Measurements from ENCODE around the gene CLK4. TPM values are rescaled to one million over a fixed set of nuclear protein-coding genes. Genes with fewer than 3 reads are reported as not detected.

Gene CLK4
- 10 to 100 TPM; 15.5 to 27.0 (median 24.0) TPM for total RNA-seq
- 15.5 TPM for polyA plus RNA-seq
- long read RNA-seq, donor 1, transcript CLK4-201 (13 exons, 2,568 nt) = major isoform, 13 of 34 reads
- long read RNA-seq, donor 1, partial matches to known transcripts = 0 of 34 reads
- long read RNA-seq, donor 1, other reads (novel, unspliced or antisense) = 16 of 34 reads
- long read RNA-seq, donor 2, transcript CLK4-201 (13 exons, 2,568 nt) = major isoform, 6 of 10 reads
- long read RNA-seq, donor 2, partial matches to known transcripts = 0 of 10 reads
- long read RNA-seq, donor 2, other reads (novel, unspliced or antisense) = 1 of 10 reads
- long read RNA-seq, donor 3, transcript CLK4-201 (13 exons, 2,568 nt) = major isoform, 12 of 56 reads
- long read RNA-seq, donor 3, transcript CLK4-208 (2 exons, 1,690 nt) = minor isoform, 5 of 56 reads
- long read RNA-seq, donor 3, partial matches to known transcripts = 4 of 56 reads
- long read RNA-seq, donor 3, other reads (novel, unspliced or antisense) = 31 of 56 reads
- long read RNA-seq, donor 4, transcript CLK4-201 (13 exons, 2,568 nt) = major isoform, 5 of 15 reads
- long read RNA-seq, donor 4, partial matches to known transcripts = 2 of 15 reads
- long read RNA-seq, donor 4, other reads (novel, unspliced or antisense) = 5 of 15 reads

GRCh38 chr5:178626484-178627258 lies at the start of gene CLK4:
TSS of gene CLK4 (minus strand) at chr5:178627050. CDS start at chr5:178623416, 3,634 bp downstream.
- peak; percentile 97 to 99 (median 99) for DNase-seq
- peak; percentile 97 to 98 for ATAC-seq
- no peaks in the 10 kb centered on the region for H3K9me3 ChIP-seq (ENCODE audit: control insufficient read depth, low read length)
- H3K27me3 ChIP-seq (ENCODE audit: control insufficient read depth, insufficient read depth) = no peaks in the 10 kb centered on the region
- under 1% methylated on average over 78 of the region's 79 CpGs for WGBS
- H3K4me3 ChIP-seq (ENCODE audit: low read length) = peak within 1 kb of the TSS; percentile 89
- peaks cover 2% of the 10 kb centered on the region for H3K4me1 ChIP-seq (ENCODE audit: control insufficient read depth, insufficient read depth, low read length)
- peak within 1 kb of the TSS; percentile 92 for H3K27ac ChIP-seq (ENCODE audit: low read length)
- intact Hi-C loops (cut with DNase I) = no loop called here

GRCh38 chr5:178675922-178676321 lies 49.1 kb upstream of the CLK4 start:
- Histone ChIP-seq H3K4me1 (ENCODE audit: control insufficient read depth, insufficient read depth, low read length) (no peaks in the 10 kb centered on the region), H3K27ac (ENCODE audit: low read length) (no peak overlapping the region), H3K4me3 (ENCODE audit: low read length) (no peak overlapping the region), H3K9me3 (ENCODE audit: control insufficient read depth, low read length) (no peaks in the 10 kb centered on the region), H3K27me3 (ENCODE audit: control insufficient read depth, insufficient read depth) (no peaks in the 10 kb centered on the region)
- ATAC-seq (no peak), DNase-seq (no peak)
- 84% methylated on average over 3 of the region's 3 CpGs for WGBS
- intact Hi-C loops (cut with DNase I) = no loop called here

DNA sequence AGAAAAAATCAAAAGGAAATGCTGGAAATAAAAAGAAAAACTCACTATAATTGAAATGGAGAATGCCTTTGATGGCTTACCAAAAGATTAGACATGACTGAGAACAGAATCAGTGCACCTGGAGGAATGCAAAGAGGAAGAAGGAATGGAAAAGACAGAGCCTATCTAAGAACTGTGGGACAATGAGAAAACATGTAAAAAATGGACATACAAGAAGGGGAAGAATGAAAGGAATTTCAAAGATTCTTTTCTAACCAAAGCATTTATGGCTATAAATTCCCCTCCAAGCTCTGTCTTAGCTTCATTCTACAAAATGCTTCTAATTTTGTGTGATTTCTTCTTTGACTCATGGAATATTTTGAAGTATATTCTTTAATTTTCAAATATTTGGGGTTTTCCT lies 47.5 kb upstream of the CLK4 start:
- intact Hi-C loops (cut with DNase I) = no loop called here
- DNase-seq = no peak
- no peak overlapping the region for H3K4me3 ChIP-seq (ENCODE audit: low read length)
- no peaks in the 10 kb centered on the region for H3K27me3 ChIP-seq (ENCODE audit: control insufficient read depth, insufficient read depth)
- H3K4me1 ChIP-seq (ENCODE audit: control insufficient read depth, insufficient read depth, low read length) = no peaks in the 10 kb centered on the region
- no peak overlapping the region for H3K27ac ChIP-seq (ENCODE audit: low read length)
- no peaks in the 10 kb centered on the region for H3K9me3 ChIP-seq (ENCODE audit: control insufficient read depth, low read length)
- no peak for ATAC-seq

DNA sequence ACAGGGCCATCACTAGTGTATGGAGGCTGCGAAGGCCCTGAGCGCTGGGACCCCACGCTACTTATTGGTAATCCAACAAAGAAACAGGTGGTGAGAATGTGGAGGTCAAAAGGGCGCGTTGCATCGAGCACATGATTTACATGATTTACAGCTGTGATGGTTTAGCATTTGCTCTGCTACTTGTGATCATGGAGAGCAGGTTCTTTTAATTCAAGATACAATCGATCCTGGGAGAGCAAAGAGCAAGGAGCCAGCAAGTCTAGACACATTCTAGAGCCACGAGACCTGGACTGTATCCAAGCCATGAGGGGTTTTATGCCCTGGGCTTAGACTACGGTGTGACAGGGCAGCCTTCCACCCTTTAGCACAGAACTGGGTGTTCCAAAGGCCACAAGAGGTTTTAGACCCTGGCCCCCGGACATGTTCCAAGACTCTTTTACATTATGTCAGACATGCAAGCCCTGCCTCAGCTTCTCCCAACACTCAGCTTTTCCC lies 47.0 kb upstream of the CLK4 start:
- 71% methylated on average over 10 of the region's 10 CpGs for WGBS
- Histone ChIP-seq H3K4me1 (ENCODE audit: control insufficient read depth, insufficient read depth, low read length) (no peaks in the 10 kb centered on the region), H3K4me3 (ENCODE audit: low read length) (no peak overlapping the region), H3K9me3 (ENCODE audit: control insufficient read depth, low read length) (no peaks in the 10 kb centered on the region), H3K27me3 (ENCODE audit: control insufficient read depth, insufficient read depth) (no peaks in the 10 kb centered on the region), H3K27ac (ENCODE audit: low read length) (no peak overlapping the region)
- ATAC-seq (no peak), DNase-seq (peak in 1 of 3 donors; percentile 42)
- intact Hi-C loops (cut with DNase I) = no loop called here

GRCh38 chr5:178672630-178673029 lies 45.8 kb upstream of the CLK4 start:
- H3K9me3 ChIP-seq (ENCODE audit: control insufficient read depth, low read length) = no peaks in the 10 kb centered on the region
- no peaks in the 10 kb centered on the region for H3K4me1 ChIP-seq (ENCODE audit: control insufficient read depth, insufficient read depth, low read length)
- no peak overlapping the region for H3K4me3 ChIP-seq (ENCODE audit: low read length)
- H3K27me3 ChIP-seq (ENCODE audit: control insufficient read depth, insufficient read depth) = no peaks in the 10 kb centered on the region
- intact Hi-C loops (cut with DNase I) = no loop called here
- 90% methylated on average over 4 of the region's 4 CpGs for WGBS
- DNase-seq (no peak), ATAC-seq (no peak)
- no peak overlapping the region for H3K27ac ChIP-seq (ENCODE audit: low read length)

GRCh38 chr5:178671602-178672144 lies 44.8 kb upstream of the CLK4 start:
- Histone ChIP-seq H3K4me3 (ENCODE audit: low read length) (no peak overlapping the region), H3K9me3 (ENCODE audit: control insufficient read depth, low read length) (no peaks in the 10 kb centered on the region), H3K27ac (ENCODE audit: low read length) (no peak overlapping the region), H3K27me3 (ENCODE audit: control insufficient read depth, insufficient read depth) (no peaks in the 10 kb centered on the region), H3K4me1 (ENCODE audit: control insufficient read depth, insufficient read depth, low read length) (no peaks in the 10 kb centered on the region)
- ATAC-seq (no peak), DNase-seq (no peak)
- intact Hi-C loops (cut with DNase I) = no loop called here
- WGBS = 61% methylated on average over 7 of the region's 7 CpGs

DNA sequence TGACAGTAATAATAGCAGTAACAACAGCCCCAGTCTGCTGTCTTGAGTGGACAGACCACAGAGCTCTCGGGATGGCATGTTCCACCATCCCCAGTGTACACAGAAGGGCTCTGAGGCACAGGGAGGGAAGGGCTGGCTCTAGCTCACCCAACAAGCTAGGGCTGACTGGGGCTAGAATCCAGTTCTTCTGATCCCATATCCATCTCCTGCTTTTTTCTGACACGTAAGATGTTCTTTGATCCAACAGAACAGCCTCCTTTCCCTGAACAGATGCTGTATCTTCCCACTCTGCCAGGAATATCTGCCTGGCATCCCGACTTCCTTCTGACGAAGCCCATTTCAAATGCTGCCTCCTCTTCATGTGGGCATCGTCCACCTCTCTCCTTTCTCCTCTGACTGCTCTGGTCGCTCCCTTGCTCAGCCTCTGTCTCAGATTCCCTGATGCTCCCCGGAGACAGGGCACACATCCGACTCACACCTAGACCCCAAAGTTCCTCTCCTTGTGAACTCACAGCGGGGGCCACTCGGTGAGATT lies 43.6 kb upstream of the CLK4 start:
- no peaks in the 10 kb centered on the region for H3K4me1 ChIP-seq (ENCODE audit: control insufficient read depth, insufficient read depth, low read length)
- no peak overlapping the region for H3K27ac ChIP-seq (ENCODE audit: low read length)
- 87% methylated on average over 10 of the region's 10 CpGs for WGBS
- no peak for ATAC-seq
- H3K4me3 ChIP-seq (ENCODE audit: low read length) = no peak overlapping the region
- no peaks in the 10 kb centered on the region for H3K9me3 ChIP-seq (ENCODE audit: control insufficient read depth, low read length)
- intact Hi-C loops (cut with DNase I) = no loop called here
- DNase-seq = no peak
- no peaks in the 10 kb centered on the region for H3K27me3 ChIP-seq (ENCODE audit: control insufficient read depth, insufficient read depth)

GRCh38 chr5:178668579-178668978 lies 41.7 kb upstream of the CLK4 start:
- Histone ChIP-seq H3K27me3 (ENCODE audit: control insufficient read depth, insufficient read depth) (no peaks in the 10 kb centered on the region), H3K4me1 (ENCODE audit: control insufficient read depth, insufficient read depth, low read length) (no peaks in the 10 kb centered on the region), H3K9me3 (ENCODE audit: control insufficient read depth, low read length) (no peaks in the 10 kb centered on the region), H3K4me3 (ENCODE audit: low read length) (no peak overlapping the region), H3K27ac (ENCODE audit: low read length) (no peak overlapping the region)
- 84% methylated on average over 7 of the region's 7 CpGs for WGBS
- no peak for DNase-seq
- ATAC-seq = no peak
- intact Hi-C loops (cut with DNase I) = no loop called here

- 42% methylated on average over 10 of the region's 10 CpGs for WGBS
- DNase-seq = no peak
- intact Hi-C loops (cut with DNase I) = no loop called here
- H3K9me3 ChIP-seq (ENCODE audit: control insufficient read depth, low read length) = no peaks in the 10 kb centered on the region
- no peak overlapping the region for H3K27ac ChIP-seq (ENCODE audit: low read length)
- H3K4me3 ChIP-seq (ENCODE audit: low read length) = no peak overlapping the region
- no peak for ATAC-seq
- no peaks in the 10 kb centered on the region for H3K4me1 ChIP-seq (ENCODE audit: control insufficient read depth, insufficient read depth, low read length)
- no peaks in the 10 kb centered on the region for H3K27me3 ChIP-seq (ENCODE audit: control insufficient read depth, insufficient read depth)
Measured at GRCh38 chr5:178667688-178668087, 40.8 kb upstream of the CLK4 start.

DNA sequence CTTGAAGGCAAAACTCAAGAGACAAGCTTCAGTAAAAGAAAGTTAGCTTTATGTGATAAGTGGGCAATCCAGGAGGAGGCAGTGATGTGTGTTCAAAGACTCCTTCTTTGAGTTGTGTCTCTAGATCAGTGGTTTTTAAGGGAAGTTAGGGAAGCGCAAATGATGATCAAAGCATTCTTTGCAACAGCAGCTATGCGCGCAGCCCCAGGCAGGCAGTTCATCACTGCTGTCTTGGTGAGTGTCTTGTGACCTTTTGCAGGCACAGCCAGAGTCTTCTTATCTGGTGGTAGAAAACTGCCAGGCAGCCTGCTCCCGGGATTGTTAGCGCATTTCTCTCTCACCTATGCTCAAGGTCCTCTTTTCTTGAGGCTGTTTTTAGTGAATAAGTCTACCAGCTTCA lies 40.3 kb upstream of the CLK4 start:
- H3K27ac ChIP-seq (ENCODE audit: low read length) = no peak overlapping the region
- no peaks in the 10 kb centered on the region for H3K27me3 ChIP-seq (ENCODE audit: control insufficient read depth, insufficient read depth)
- DNase-seq (no peak), ATAC-seq (no peak)
- intact Hi-C loops (cut with DNase I) = no loop called here
- no peaks in the 10 kb centered on the region for H3K9me3 ChIP-seq (ENCODE audit: control insufficient read depth, low read length)
- 15% methylated on average over 5 of the region's 5 CpGs for WGBS
- no peak overlapping the region for H3K4me3 ChIP-seq (ENCODE audit: low read length)
- H3K4me1 ChIP-seq (ENCODE audit: control insufficient read depth, insufficient read depth, low read length) = no peaks in the 10 kb centered on the region

All from right cardiac atrium (tissue), 5 donors.